BLaER1 treated with 17β-estradiol and CSF1 and Interleukin-3, amounts not matched to agents 10 nM and 100 nM (cell line): ENCODE data around the gene TBX5.
"Not testable (repeated sequence)": the region's sequence is repeated elsewhere in the genome, so short reads cannot be mapped to it uniquely, and the experiment has no call there.

Experiments
- H3K27ac ChIP-seq, 11 experiments: shearing (Covaris generic); formaldehyde crosslinking; 2 replicates each; pipeline ENCODE4 v1.8.1; 2022
- H3K27me3 ChIP-seq, 11 experiments: shearing (Covaris generic); formaldehyde crosslinking; 2 replicates each; pipeline ENCODE4 v1.8.1; 2022
- H3K36me3 ChIP-seq, 11 experiments: shearing (Covaris generic); formaldehyde crosslinking; 2 replicates each; pipeline ENCODE4 v1.8.1; 2022
- H3K4me1 ChIP-seq, 10 experiments: shearing (Covaris generic); formaldehyde crosslinking; 2 replicates each; pipeline ENCODE4 v1.8.1; 2022
- H3K4me2 ChIP-seq, 11 experiments: shearing (Covaris generic); formaldehyde crosslinking; 2 replicates each; pipeline ENCODE4 v1.8.1; 2022
- H3K4me3 ChIP-seq, 10 experiments: shearing (Covaris generic); formaldehyde crosslinking; 2 replicates each; pipeline ENCODE4 v1.8.1; 2022
- H3K9ac ChIP-seq, 11 experiments: shearing (Covaris generic); formaldehyde crosslinking; 2 replicates each; pipeline ENCODE4 v1.8.1; 2022
- H3K9me3 ChIP-seq, 11 experiments: shearing (Covaris generic); formaldehyde crosslinking; replicated peaks in 1 of 11; 2 replicates each; pipeline ENCODE4 v1.8.1; 2022
- H4K20me1 ChIP-seq, 11 experiments: shearing (Covaris generic); formaldehyde crosslinking; 2 replicates each; pipeline ENCODE4 v1.8.1; 2022
- Cebpa-rat ChIP-seq, 11 experiments: shearing (Covaris generic); IDR thresholded peaks; 2 replicates each; pipeline ENCODE4 v1.8.1; 2022

TBX5 gene

DNA sequence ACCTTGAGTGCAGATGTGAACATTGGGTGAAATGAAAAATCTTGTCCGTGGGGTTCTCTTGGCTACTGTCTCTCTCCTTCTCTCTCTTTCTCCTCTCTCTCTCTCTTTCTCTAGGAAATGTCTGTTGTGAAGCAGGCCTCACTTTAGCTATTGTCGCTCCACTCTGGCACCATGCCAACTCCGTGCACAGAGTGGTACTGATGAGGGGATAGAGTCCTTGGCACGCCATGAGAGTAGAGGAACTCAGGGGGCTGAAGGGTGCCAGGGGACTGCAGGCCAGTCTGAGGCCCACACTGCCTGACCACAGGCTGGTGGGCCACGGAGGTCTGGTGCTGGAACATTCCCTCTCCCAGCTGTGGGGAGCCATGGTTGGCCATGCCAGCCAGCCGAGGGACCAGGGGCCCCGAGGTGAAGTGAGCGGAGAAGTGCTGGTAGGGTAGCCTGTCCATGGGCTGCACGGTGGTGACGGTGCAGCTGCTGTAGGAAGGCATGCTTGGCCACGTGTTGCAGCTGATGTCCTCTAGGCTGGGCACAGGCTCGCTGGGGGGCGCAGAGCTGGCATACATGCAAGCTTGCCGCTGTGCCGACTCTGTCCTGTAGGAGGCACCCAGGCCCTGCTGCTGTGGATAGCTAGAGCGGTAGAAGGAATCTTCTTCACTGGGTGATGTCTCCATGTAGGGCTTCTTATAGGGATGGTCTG, 50.4 kb downstream of the TBX5 start:
- H3K36me3 ChIP-seq: no peaks in the 10 kb centered on the region
- no peak for TF ChIP-seq Cebpa-rat (IDR thresholded peaks at IDR 0.05)
- H3K27ac ChIP-seq: no peak overlapping the region
- H3K4me3 ChIP-seq: no peak overlapping the region
- H3K27me3 ChIP-seq: no peaks in the 10 kb centered on the region
- H4K20me1 ChIP-seq: no peaks in the 10 kb centered on the region
- 0 out of 20 replicates have a peak, but pooled peaks cover 0 to 4% (median 0%) of the 10 kb centered on the region in 10 experiments for H3K4me1 ChIP-seq
- H3K9ac ChIP-seq: no peak overlapping the region
- H3K9me3 ChIP-seq: no peaks in the 10 kb centered on the region; a peak in 1 of 22 replicates
- no peak overlapping the region for H3K4me2 ChIP-seq

DNA sequence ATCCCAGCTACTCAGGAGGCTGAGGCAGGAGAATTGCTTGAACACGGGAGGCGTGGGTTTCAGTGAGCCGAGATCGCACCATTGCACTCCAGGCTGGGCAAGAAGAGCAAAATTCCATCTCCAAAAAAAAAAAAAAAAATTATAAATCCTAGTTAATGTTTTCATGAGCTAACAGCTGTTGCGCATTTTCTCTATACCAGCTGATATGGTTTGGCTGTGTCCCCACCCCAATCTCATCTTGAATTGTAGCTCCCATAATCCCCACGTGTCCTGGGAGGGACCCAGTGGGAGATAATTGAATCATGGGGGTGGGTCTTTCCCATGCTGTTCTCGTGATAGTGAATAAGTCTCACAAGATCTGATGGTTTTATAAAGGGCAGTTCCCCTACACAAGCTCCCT, 56.7 kb downstream of the TBX5 start:
- not testable (repeated sequence) for H3K27me3 ChIP-seq, H3K36me3 ChIP-seq, H3K9me3 ChIP-seq, H3K4me2 ChIP-seq, H3K27ac ChIP-seq, H4K20me1 ChIP-seq, H3K9ac ChIP-seq, H3K4me3 ChIP-seq, H3K4me1 ChIP-seq

- H3K4me1 ChIP-seq: no peaks in the 10 kb centered on the region
- H3K4me2 ChIP-seq: no peak overlapping the region
- no peak overlapping the region for H3K4me3 ChIP-seq
- H3K9me3 ChIP-seq: no peaks in the 10 kb centered on the region
- no peak overlapping the region for H3K9ac ChIP-seq
- no peaks in the 10 kb centered on the region for H3K36me3 ChIP-seq
- no peak for TF ChIP-seq Cebpa-rat (IDR thresholded peaks at IDR 0.05)
- no peaks in the 10 kb centered on the region for H4K20me1 ChIP-seq
- H3K27ac ChIP-seq: no peak overlapping the region
- H3K27me3 ChIP-seq: no peaks in the 10 kb centered on the region
Measured at GRCh38 chr12:114347861-114348260, 58.1 kb downstream of the TBX5 start.

DNA sequence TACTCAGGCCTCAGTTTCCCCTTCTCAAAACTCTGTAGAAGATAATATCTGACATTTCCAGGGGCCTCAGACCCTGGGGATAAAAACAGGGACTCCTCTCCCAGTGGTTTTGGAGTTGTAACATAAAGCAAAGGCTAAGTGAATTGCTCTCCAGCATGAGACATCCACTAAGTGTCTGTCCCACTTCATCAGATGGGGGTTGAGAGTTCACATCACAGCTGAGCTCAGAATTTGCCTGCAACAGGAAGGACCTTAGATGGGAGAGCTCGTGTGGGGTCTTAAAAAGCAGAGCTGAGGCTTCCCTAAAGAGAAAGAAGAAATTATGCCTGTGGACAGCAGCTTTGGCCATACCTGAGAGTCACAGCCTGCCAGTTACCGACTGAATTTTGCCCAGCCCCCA, 61.1 kb downstream of the TBX5 start:
- Histone ChIP-seq H3K9me3 (no peaks in the 10 kb centered on the region), H3K27ac (no peak overlapping the region), H3K4me2 (no peak overlapping the region), H3K9ac (no peak overlapping the region), H4K20me1 (no peaks in the 10 kb centered on the region), H3K27me3 (no peaks in the 10 kb centered on the region), H3K36me3 (no peaks in the 10 kb centered on the region), H3K4me1 (no peaks in the 10 kb centered on the region), H3K4me3 (no peak overlapping the region)
- TF ChIP-seq Cebpa-rat (IDR thresholded peaks at IDR 0.05): no peak

- H3K27ac ChIP-seq: no peak overlapping the region
- no peaks in the 10 kb centered on the region for H3K27me3 ChIP-seq
- no peaks in the 10 kb centered on the region for H3K4me1 ChIP-seq
- no peaks in the 10 kb centered on the region for H3K9me3 ChIP-seq
- TF ChIP-seq Cebpa-rat (IDR thresholded peaks at IDR 0.05): no peak
- no peaks in the 10 kb centered on the region for H3K36me3 ChIP-seq
- H3K9ac ChIP-seq: no peak overlapping the region
- no peak overlapping the region for H3K4me3 ChIP-seq
- H4K20me1 ChIP-seq: no peaks in the 10 kb centered on the region
- H3K4me2 ChIP-seq: no peak overlapping the region
Measured at GRCh38 chr12:114344303-114344663, 61.7 kb downstream of the TBX5 start.

GRCh38 chr12:114343585-114344302, 62.2 kb downstream of the TBX5 start:
- H3K9me3 ChIP-seq: peaks cover 0 to 2% (median 0%) of the 10 kb centered on the region in 11 experiments; a peak in 2 of 22 replicates
- no peaks in the 10 kb centered on the region for H3K36me3 ChIP-seq
- H4K20me1 ChIP-seq: no peaks in the 10 kb centered on the region
- no peak overlapping the region for H3K9ac ChIP-seq
- H3K4me1 ChIP-seq: no peaks in the 10 kb centered on the region
- TF ChIP-seq Cebpa-rat (IDR thresholded peaks at IDR 0.05): no peak
- no peaks in the 10 kb centered on the region for H3K27me3 ChIP-seq
- H3K4me2 ChIP-seq: no peak overlapping the region
- no peak overlapping the region for H3K27ac ChIP-seq
- no peak overlapping the region for H3K4me3 ChIP-seq

GRCh38 chr12:114342656-114343055, 63.3 kb downstream of the TBX5 start:
- H3K9ac ChIP-seq: no peak overlapping the region
- no peaks in the 10 kb centered on the region for H3K36me3 ChIP-seq
- H3K27me3 ChIP-seq: no peaks in the 10 kb centered on the region
- no peak overlapping the region for H3K4me3 ChIP-seq
- H3K27ac ChIP-seq: no peak overlapping the region
- no peak overlapping the region for H3K4me2 ChIP-seq
- H4K20me1 ChIP-seq: no peaks in the 10 kb centered on the region
- H3K9me3 ChIP-seq: peaks cover 0 to 13% (median 7%) of the 10 kb centered on the region in 11 experiments; a peak in 7 of 22 replicates
- H3K4me1 ChIP-seq: no peaks in the 10 kb centered on the region
- TF ChIP-seq Cebpa-rat (IDR thresholded peaks at IDR 0.05): no peak

GRCh38 chr12:114341635-114342034, 64.3 kb downstream of the TBX5 start:
- no peak overlapping the region for H3K9ac ChIP-seq
- no peaks in the 10 kb centered on the region for H4K20me1 ChIP-seq
- no peak overlapping the region for H3K4me3 ChIP-seq
- H3K27ac ChIP-seq: no peak overlapping the region
- no peak for TF ChIP-seq Cebpa-rat (IDR thresholded peaks at IDR 0.05)
- H3K9me3 ChIP-seq: peaks cover 0 to 14% (median 7%) of the 10 kb centered on the region in 11 experiments; a peak in 8 of 22 replicates
- no peaks in the 10 kb centered on the region for H3K27me3 ChIP-seq
- no peak overlapping the region for H3K4me2 ChIP-seq
- no peaks in the 10 kb centered on the region for H3K36me3 ChIP-seq
- no peaks in the 10 kb centered on the region for H3K4me1 ChIP-seq

DNA sequence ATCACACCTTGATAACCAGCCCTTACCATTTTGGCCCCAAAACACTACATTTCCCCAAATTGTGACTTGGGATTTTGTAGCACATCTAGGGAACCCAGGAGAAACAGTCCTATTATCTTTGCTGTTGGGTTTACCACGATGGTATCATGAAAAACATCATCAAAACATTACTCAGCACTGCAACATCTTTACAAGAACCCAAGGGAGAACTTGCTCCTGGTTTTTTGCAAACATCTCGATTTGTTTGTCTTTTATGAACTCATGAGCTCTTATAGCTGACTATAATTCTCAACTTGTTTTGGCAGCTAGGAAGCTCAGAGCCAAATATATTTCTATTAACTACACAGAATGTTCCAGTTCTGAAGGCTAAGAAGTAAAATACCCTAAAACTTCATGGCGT, 65.7 kb downstream of the TBX5 start:
- no peaks in the 10 kb centered on the region for H3K36me3 ChIP-seq
- H3K27ac ChIP-seq: no peak overlapping the region
- no peak overlapping the region for H3K9ac ChIP-seq
- TF ChIP-seq Cebpa-rat (IDR thresholded peaks at IDR 0.05): no peak
- H3K27me3 ChIP-seq: no peaks in the 10 kb centered on the region
- no peak overlapping the region for H3K4me3 ChIP-seq
- H3K4me2 ChIP-seq: no peak overlapping the region
- H3K9me3 ChIP-seq: peaks cover 0 to 14% (median 7%) of the 10 kb centered on the region in 11 experiments; a peak in 8 of 22 replicates
- peaks cover 0 to 7% (median 3%) of the 10 kb centered on the region in 10 experiments; a peak in 8 of 20 replicates for H3K4me1 ChIP-seq
- H4K20me1 ChIP-seq: no peaks in the 10 kb centered on the region

- Histone ChIP-seq H3K4me2 (no peak overlapping the region), H3K27me3 (no peaks in the 10 kb centered on the region), H3K4me3 (no peak overlapping the region), H3K9ac (no peak overlapping the region), H3K4me1 (peaks cover 0 to 7% (median 3%) of the 10 kb centered on the region in 10 experiments; a peak in 8 of 20 replicates), H3K36me3 (no peaks in the 10 kb centered on the region), H3K27ac (no peak overlapping the region), H4K20me1 (no peaks in the 10 kb centered on the region), H3K9me3 (peaks cover 0 to 14% (median 7%) of the 10 kb centered on the region in 11 experiments; a peak in 8 of 22 replicates)
- TF ChIP-seq Cebpa-rat (IDR thresholded peaks at IDR 0.05): no peak
Measured at GRCh38 chr12:114339626-114340025, 66.3 kb downstream of the TBX5 start.
